HCT116 (cell line): ENCODE data around the gene CELF2. TPM values are rescaled to one million over a fixed set of nuclear protein-coding genes. Genes with fewer than 3 reads are reported as not detected.

ENCODE experiments used
- ATAC-seq: fragments of 200-7000 bp; cut with Tn5 transposase; 2 replicates; pipeline ENCODE4 v1.9.1; 2020; ENCODE audit warnings: mild to moderate bottlenecking, moderate library complexity
- BruUV-seq: library from RNA; stranded (reverse); fragments of 400-500 nt; replicated peaks from 2 replicates; lab custom pipeline; 2021; lab: Mats Ljungman, UMichigan
- CTCF ChIA-PET: fragments of 300-600 bp; sonication (Branson Sonifier 250); formaldehyde crosslinking; loops from one replicate; lab custom pipeline; 2021; ENCODE audit warnings: antibody characterized with exemption; lab: Charles Lee
- POLR2A ChIA-PET: fragments of 300-600, 350-600 bp; sonication (Branson Sonifier 250); formaldehyde crosslinking; loops from one replicate; lab custom pipeline; 2021; ENCODE audit warnings: antibody characterized with exemption; lab: Charles Lee
- RAD21 ChIA-PET, 2 experiments: fragments of 300-600 bp; sonication (Branson Sonifier 250); formaldehyde crosslinking; loops; one replicate each; lab custom pipeline; 2023; ENCODE audit warnings: low total read pairs in 2 of 2; ENCODE audit not compliant: uncharacterized antibody in 2 of 2, unreplicated experiment in 2 of 2, low non-redundant PET in 1 of 2; lab: Charles Lee
- DNase-seq: peaks from one replicate; pipeline ENCODE4 v3.0.0-alpha.2; 2010; ENCODE audit warnings: low read depth, low spot score
- H2AFZ ChIP-seq: fragments of 200-600 bp; shearing (Covaris generic), sonication (generic); 2 replicates; pipeline ENCODE4 v1.6.1; 2017; ENCODE audit warnings: low read depth, mixed run types, mixed read lengths, antibody characterized with exemption, low read length; ENCODE audit not compliant: poor library complexity, severe bottlenecking
- H3K27ac ChIP-seq: 2 replicates; pipeline ENCODE4 v1.5.1; 2012; ENCODE audit warnings: low read depth, low read length
- H3K27me3 ChIP-seq: fragments of 200-600 bp; sonication (generic); 2 replicates; pipeline ENCODE4 v1.6.1; 2016; ENCODE audit warnings: mixed run types, low read length, mixed read lengths; ENCODE audit not compliant: insufficient read depth
- H3K36me3 ChIP-seq, 2 experiments: fragments of 200-500 bp in 1 of 2; fragments of 200-600 bp in 1 of 2; sonication (Bioruptor generic) in 1 of 2; sonication (generic) in 1 of 2; 2 replicates each; pipeline versions ENCODE4 v1.5.1 to v1.6.1; 2014 to 2016; ENCODE audit warnings: low read length in 2 of 2, inconsistent platforms in 1 of 2, mixed read lengths in 1 of 2, mixed run types in 1 of 2; ENCODE audit not compliant: insufficient read depth in 2 of 2, control insufficient read depth in 1 of 2
- H3K4me1 ChIP-seq, 2 experiments: fragments of 200-600 bp in 1 of 2; sonication (generic) in 1 of 2; 2 replicates each; pipeline versions ENCODE4 v1.5.1 to v1.6.1; 2012 to 2017; ENCODE audit warnings: low read length in 2 of 2, inconsistent platforms in 1 of 2, mild to moderate bottlenecking in 1 of 2, mixed read lengths in 1 of 2, mixed run types in 1 of 2, moderate library complexity in 1 of 2; ENCODE audit not compliant: insufficient read depth in 2 of 2, control insufficient read depth in 1 of 2
- H3K4me2 ChIP-seq: fragments of 200-600 bp; sonication (generic); 2 replicates; pipeline ENCODE4 v1.6.1; 2017; ENCODE audit warnings: mixed run types, low read length, mixed read lengths
- H3K4me3 ChIP-seq, 2 experiments: fragments of 200-600 bp in 1 of 2; sonication (generic) in 1 of 2; replicated peaks in 1 of 2; 2 replicates each; pipeline ENCODE4 v1.5.1; 2011 to 2016; ENCODE audit warnings: low read length in 2 of 2, control low read depth in 1 of 2, low read depth in 1 of 2, mild to moderate bottlenecking in 1 of 2, mixed read lengths in 1 of 2, mixed run types in 1 of 2
- H3K79me2 ChIP-seq: fragments of 200-600 bp; sonication (generic); 2 replicates; pipeline ENCODE4 v1.6.1; 2017; ENCODE audit warnings: mild to moderate bottlenecking, mixed run types, low read length, moderate library complexity, mixed read lengths; ENCODE audit not compliant: insufficient read depth
- H3K9ac ChIP-seq: fragments of 200-600 bp; sonication (generic); 2 replicates; pipeline ENCODE4 v1.6.1; 2016; ENCODE audit warnings: low read length, mixed read lengths
- H3K9me2 ChIP-seq: fragments of 200-600 bp; sonication (generic), shearing (Covaris generic); 2 replicates; pipeline ENCODE4 v1.6.1; 2017; ENCODE audit warnings: mixed run types, mild to moderate bottlenecking, moderate library complexity; ENCODE audit not compliant: insufficient read depth
- H3K9me3 ChIP-seq, 2 experiments: fragments of 200-500 bp in 1 of 2; fragments of 200-600 bp in 1 of 2; sonication (Bioruptor generic) in 1 of 2; sonication (generic) in 1 of 2; 2 replicates each; pipeline ENCODE4 v1.6.1; 2014 to 2017; ENCODE audit warnings: low read length in 2 of 2, mixed read lengths in 2 of 2, inconsistent platforms in 1 of 2, low read depth in 1 of 2, mild to moderate bottlenecking in 1 of 2, mixed run types in 1 of 2, moderate library complexity in 1 of 2; ENCODE audit not compliant: control insufficient read depth in 1 of 2, insufficient read depth in 1 of 2
- H4K20me1 ChIP-seq: fragments of 200-600 bp; sonication (generic), shearing (Covaris generic); 2 replicates; pipeline ENCODE4 v1.6.1; 2017; ENCODE audit warnings: mixed run types, mild to moderate bottlenecking, moderate library complexity; ENCODE audit not compliant: insufficient read depth
- CBX3 ChIP-seq: IDR thresholded peaks from 2 replicates; pipeline ENCODE4 v1.6.1; 2012; ENCODE audit warnings: low read depth
- CEBPB ChIP-seq: IDR thresholded peaks from 2 replicates; pipeline ENCODE4 v1.6.1; 2012; ENCODE audit warnings: low read depth
- EGR1 ChIP-seq: IDR thresholded peaks from 2 replicates; pipeline ENCODE4 v1.6.1; 2012; ENCODE audit warnings: low read depth
- ELF1 ChIP-seq: IDR thresholded peaks from 2 replicates; pipeline ENCODE4 v1.6.1; 2012; ENCODE audit warnings: low read depth, borderline replicate concordance
- EZH2 ChIP-seq: fragments of 200-600 bp; sonication (generic); IDR thresholded peaks from 2 replicates; pipeline ENCODE4 v1.6.1; 2017; ENCODE audit warnings: antibody characterized with exemption, mixed run types
- EZH2phosphoT487 ChIP-seq: fragments of 200-600 bp; IDR thresholded peaks from 2 replicates; pipeline ENCODE4 v1.6.1; 2018; ENCODE audit warnings: antibody characterized with exemption, borderline replicate concordance
- SIN3A ChIP-seq: IDR thresholded peaks from 2 replicates; pipeline ENCODE4 v1.6.1; 2012; ENCODE audit warnings: low read depth
- SRF ChIP-seq: IDR thresholded peaks from 2 replicates; pipeline ENCODE4 v1.6.1; 2012; ENCODE audit warnings: low read depth
- TCF7L2 ChIP-seq: IDR thresholded peaks from 2 replicates; pipeline ENCODE4 v1.7.0; 2011; ENCODE audit warnings: borderline replicate concordance, inconsistent platforms; ENCODE audit not compliant: insufficient read depth, insufficient read length; ENCODE audit errors: extremely low read depth
- YY1 ChIP-seq: IDR thresholded peaks from 2 replicates; pipeline ENCODE4 v1.6.1; 2011; ENCODE audit warnings: low read length, low read depth, moderate library complexity, mild to moderate bottlenecking; ENCODE audit not compliant: insufficient replicate concordance; ENCODE audit errors: extremely low read depth
- ZFX ChIP-seq: fragments of 450-650 bp; IDR thresholded peaks from 2 replicates; pipeline ENCODE4 v1.6.1; 2017
- intact Hi-C: fragments of 100-400 bp; cut with micrococcal nuclease; formaldehyde crosslinking; loops from 2 replicates; pipeline ENCODE4 v1.10.0; 2022
- total RNA-seq: library from RNA; stranded (reverse); gene quantifications from one replicate; pipeline ENCODE4 v1.2.1, GENCODE V29; 2021; ENCODE audit not compliant: unreplicated experiment
- TF ChIP-seq, protein P1 (sequence below): IDR thresholded peaks from 2 replicates; pipeline ENCODE4 v1.6.1; 2012; ENCODE audit warnings: low read depth
- TF ChIP-seq, protein P2 (sequence below): IDR thresholded peaks from 2 replicates; pipeline ENCODE4 v1.6.1; 2012

The CELF2 gene
- total RNA-seq, 1 experiment from 2014 or later, result 0.66 TPM

DNA sequence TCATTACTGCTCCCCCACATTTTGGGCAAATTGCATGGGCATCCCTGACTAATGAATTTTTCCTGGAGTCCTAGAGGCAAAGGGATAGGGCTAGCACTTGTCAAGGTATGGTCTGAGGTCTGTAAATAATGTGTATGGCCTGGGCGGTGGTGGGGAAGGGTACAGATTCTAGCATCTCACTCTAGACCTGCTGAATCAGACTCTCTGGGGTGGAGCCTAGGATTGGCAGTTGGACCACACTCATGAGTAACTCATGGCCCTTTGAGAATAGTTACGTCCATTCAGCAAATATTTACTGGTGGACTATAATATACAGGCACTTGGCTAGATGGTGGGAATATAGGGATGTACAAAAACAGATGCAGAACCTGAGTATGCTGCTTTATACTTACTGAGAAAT is 118.0 kb downstream of the CELF2 start (continued):
- TF ChIP-seq, protein P1, sequence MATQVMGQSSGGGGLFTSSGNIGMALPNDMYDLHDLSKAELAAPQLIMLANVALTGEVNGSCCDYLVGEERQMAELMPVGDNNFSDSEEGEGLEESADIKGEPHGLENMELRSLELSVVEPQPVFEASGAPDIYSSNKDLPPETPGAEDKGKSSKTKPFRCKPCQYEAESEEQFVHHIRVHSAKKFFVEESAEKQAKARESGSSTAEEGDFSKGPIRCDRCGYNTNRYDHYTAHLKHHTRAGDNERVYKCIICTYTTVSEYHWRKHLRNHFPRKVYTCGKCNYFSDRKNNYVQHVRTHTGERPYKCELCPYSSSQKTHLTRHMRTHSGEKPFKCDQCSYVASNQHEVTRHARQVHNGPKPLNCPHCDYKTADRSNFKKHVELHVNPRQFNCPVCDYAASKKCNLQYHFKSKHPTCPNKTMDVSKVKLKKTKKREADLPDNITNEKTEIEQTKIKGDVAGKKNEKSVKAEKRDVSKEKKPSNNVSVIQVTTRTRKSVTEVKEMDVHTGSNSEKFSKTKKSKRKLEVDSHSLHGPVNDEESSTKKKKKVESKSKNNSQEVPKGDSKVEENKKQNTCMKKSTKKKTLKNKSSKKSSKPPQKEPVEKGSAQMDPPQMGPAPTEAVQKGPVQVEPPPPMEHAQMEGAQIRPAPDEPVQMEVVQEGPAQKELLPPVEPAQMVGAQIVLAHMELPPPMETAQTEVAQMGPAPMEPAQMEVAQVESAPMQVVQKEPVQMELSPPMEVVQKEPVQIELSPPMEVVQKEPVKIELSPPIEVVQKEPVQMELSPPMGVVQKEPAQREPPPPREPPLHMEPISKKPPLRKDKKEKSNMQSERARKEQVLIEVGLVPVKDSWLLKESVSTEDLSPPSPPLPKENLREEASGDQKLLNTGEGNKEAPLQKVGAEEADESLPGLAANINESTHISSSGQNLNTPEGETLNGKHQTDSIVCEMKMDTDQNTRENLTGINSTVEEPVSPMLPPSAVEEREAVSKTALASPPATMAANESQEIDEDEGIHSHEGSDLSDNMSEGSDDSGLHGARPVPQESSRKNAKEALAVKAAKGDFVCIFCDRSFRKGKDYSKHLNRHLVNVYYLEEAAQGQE, result no peak

GRCh38 chr10:11138314-11139033 is 120.8 kb downstream of the CELF2 start:
- no peaks in the 10 kb centered on the region for H3K9me3 ChIP-seq

More at GRCh38 chr10:11138314-11139033, 120.8 kb downstream of the CELF2 start:
- TF ChIP-seq SRF (no peak), EZH2phosphoT487 (no peak), CBX3 (no peak), TCF7L2 (no peak), CEBPB (no peak), SIN3A (no peak), ELF1 (no peak), EZH2 (no peak), ZFX (no peak), YY1 (no peak), EGR1 (no peak)
- TF ChIP-seq, protein P2, sequence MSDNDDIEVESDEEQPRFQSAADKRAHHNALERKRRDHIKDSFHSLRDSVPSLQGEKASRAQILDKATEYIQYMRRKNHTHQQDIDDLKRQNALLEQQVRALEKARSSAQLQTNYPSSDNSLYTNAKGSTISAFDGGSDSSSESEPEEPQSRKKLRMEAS, result no peak
- Histone ChIP-seq H3K4me2 (no peak overlapping the region), H3K9ac (no peak overlapping the region), H3K27ac (no peak overlapping the region), H3K79me2 (no peaks in the 10 kb centered on the region), H3K4me3 (no peak overlapping the region), H4K20me1 (no peaks in the 10 kb centered on the region), H2AFZ (no peak overlapping the region), H3K36me3 (no peaks in the 10 kb centered on the region), H3K9me2 (no peaks in the 10 kb centered on the region), H3K4me1 (no peaks in the 10 kb centered on the region), H3K27me3 (no peaks in the 10 kb centered on the region)
- DNase-seq (no peak), ATAC-seq (no peak)
- CTCF ChIA-PET, result no interaction called here
- BruUV-seq, result no TSS peak
- POLR2A ChIA-PET, result no interaction called here
- RAD21 ChIA-PET, result no interaction called here
- intact Hi-C loops, result no loop called here
